Adrenal gland (tissue), 5 donors: ENCODE results near the gene EMC6.

Source experiments
- POLR2A ChIP-seq, 2 donors: fragments of 450-650 bp; IDR thresholded peaks; one replicate each; pipeline ENCODE4 v1.6.1; 2017; ENCODE audit warnings: antibody characterized with exemption in 2 of 2, mild to moderate bottlenecking in 2 of 2, moderate library complexity in 1 of 2
- TF ChIP-seq, protein P1 (sequence below), 6 experiments: fragments of 450-650 bp in 4 of 6; fragments of 200-600 bp in 2 of 6; sonication (generic) in 1 of 6; IDR thresholded peaks; 1 replicate in 5 of 6; 2 replicates in 1 of 6; pipeline versions ENCODE4 v1.5.1 to v1.8.0; 2016 to 2021; ENCODE audit warnings: antibody characterized with exemption in 6 of 6, mild to moderate bottlenecking in 2 of 6, moderate library complexity in 1 of 6
- donor health status: DM: no; HTN: no; CAD: no.

DNA sequence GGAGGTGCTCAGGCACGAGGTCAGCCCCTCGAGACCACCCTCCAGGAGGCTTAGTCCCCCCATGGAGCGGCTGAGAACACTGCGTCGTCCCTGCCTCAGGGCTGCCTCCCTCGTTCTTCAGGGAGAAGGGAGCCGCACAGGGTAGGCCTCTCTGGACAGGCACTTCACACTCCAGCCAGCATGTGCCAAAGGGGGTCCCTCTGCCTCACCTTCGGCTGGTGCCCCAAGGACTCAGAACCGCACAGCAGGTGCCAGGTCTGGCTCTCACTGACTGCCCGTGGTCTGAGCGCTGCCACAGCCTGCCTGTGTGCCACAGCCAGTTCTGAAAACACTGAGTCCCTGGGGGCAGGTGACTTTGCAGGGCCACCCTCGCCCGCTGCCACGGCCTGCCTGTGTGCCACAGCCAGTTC is 20.2 kb downstream of the EMC6 start:
- no peak for TF ChIP-seq POLR2A (IDR thresholded peaks at IDR 0.05)
- TF ChIP-seq, protein P1, sequence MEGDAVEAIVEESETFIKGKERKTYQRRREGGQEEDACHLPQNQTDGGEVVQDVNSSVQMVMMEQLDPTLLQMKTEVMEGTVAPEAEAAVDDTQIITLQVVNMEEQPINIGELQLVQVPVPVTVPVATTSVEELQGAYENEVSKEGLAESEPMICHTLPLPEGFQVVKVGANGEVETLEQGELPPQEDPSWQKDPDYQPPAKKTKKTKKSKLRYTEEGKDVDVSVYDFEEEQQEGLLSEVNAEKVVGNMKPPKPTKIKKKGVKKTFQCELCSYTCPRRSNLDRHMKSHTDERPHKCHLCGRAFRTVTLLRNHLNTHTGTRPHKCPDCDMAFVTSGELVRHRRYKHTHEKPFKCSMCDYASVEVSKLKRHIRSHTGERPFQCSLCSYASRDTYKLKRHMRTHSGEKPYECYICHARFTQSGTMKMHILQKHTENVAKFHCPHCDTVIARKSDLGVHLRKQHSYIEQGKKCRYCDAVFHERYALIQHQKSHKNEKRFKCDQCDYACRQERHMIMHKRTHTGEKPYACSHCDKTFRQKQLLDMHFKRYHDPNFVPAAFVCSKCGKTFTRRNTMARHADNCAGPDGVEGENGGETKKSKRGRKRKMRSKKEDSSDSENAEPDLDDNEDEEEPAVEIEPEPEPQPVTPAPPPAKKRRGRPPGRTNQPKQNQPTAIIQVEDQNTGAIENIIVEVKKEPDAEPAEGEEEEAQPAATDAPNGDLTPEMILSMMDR (IDR thresholded peaks at IDR 0.05), result no peak
